Nephron (organoid): ENCODE data around the gene PKP1.
"Not testable (repeated sequence)": the region's sequence is repeated elsewhere in the genome, so short reads cannot be mapped to it uniquely, and the experiment has no call there.

Source experiments
- H3K27ac Mint-ChIP-seq, 3 experiments: 2 replicates each; pipeline ENCODE4 v1.8.0; 2020; ENCODE audit warnings: mixed read lengths in 3 of 3, mild to moderate bottlenecking in 2 of 3, moderate library complexity in 1 of 3
- H3K27me3 Mint-ChIP-seq: 2 replicates; pipeline ENCODE4 v1.8.0; 2021; ENCODE audit warnings: low read depth, mild to moderate bottlenecking, moderate library complexity, mixed read lengths
- H3K36me3 Mint-ChIP-seq: 2 replicates; pipeline ENCODE4 v1.8.0; 2020; ENCODE audit warnings: low read depth, mixed read lengths
- H3K4me1 Mint-ChIP-seq: 2 replicates; pipeline ENCODE4 v1.8.0; 2020; ENCODE audit warnings: mixed read lengths
- H3K4me3 Mint-ChIP-seq, 3 experiments: 2 replicates each; pipeline ENCODE4 v1.8.0; 2020; ENCODE audit warnings: mild to moderate bottlenecking in 3 of 3, mixed read lengths in 3 of 3, moderate library complexity in 2 of 3
- H3K9me3 Mint-ChIP-seq: 2 replicates; pipeline ENCODE4 v1.8.0; 2020; ENCODE audit warnings: mixed read lengths
- CTCF ChIP-seq, 3 experiments: fragments of 200-600 bp; sonication (generic); IDR thresholded peaks; one replicate each; pipeline ENCODE4 v1.5.0; 2021; ENCODE audit warnings: antibody characterized with exemption in 3 of 3; ENCODE audit not compliant: unreplicated experiment in 3 of 3

The PKP1 gene

GRCh38 chr1:201282931-201283829 is at the start of gene PKP1:
Gene PKP1 (plus strand): TSS chr1:201283506. CDS start chr1:201283703, 197 bp downstream.
- Mint-ChIP-seq H3K27me3 (peaks cover 56% of the 10 kb centered on the region), H3K9me3 (no peaks in the 10 kb centered on the region), H3K27ac (no peak within 1 kb of the TSS), H3K4me3 (peak within 1 kb of the TSS in 1 of 3 experiments; percentile 61), H3K4me1 (peaks cover 26% of the 10 kb centered on the region), H3K36me3 (no peaks in the 10 kb centered on the region)
- no peak for TF ChIP-seq CTCF (IDR thresholded peaks at IDR 0.05; ENCODE audit: unreplicated experiment in 3 of 3)

GRCh38 chr1:201239646-201240045 is 43.7 kb upstream of the PKP1 start:
- not testable (repeated sequence) for H3K36me3 Mint-ChIP-seq, H3K27me3 Mint-ChIP-seq, H3K4me3 Mint-ChIP-seq, H3K27ac Mint-ChIP-seq, H3K4me1 Mint-ChIP-seq
- H3K9me3 Mint-ChIP-seq, result peaks cover 25% of the 10 kb centered on the region

- H3K27me3 Mint-ChIP-seq, result no peaks in the 10 kb centered on the region
- peaks cover 25% of the 10 kb centered on the region for H3K9me3 Mint-ChIP-seq
- no peak for TF ChIP-seq CTCF (IDR thresholded peaks at IDR 0.05; ENCODE audit: unreplicated experiment in 3 of 3)
- H3K4me3 Mint-ChIP-seq, result no peak overlapping the region
- no peak overlapping the region for H3K27ac Mint-ChIP-seq
- no peaks in the 10 kb centered on the region for H3K4me1 Mint-ChIP-seq
- no peaks in the 10 kb centered on the region for H3K36me3 Mint-ChIP-seq
These were observed 43.1 kb upstream of the PKP1 start for GRCh38 chr1:201240171-201240570.

- peaks cover 22% of the 10 kb centered on the region for H3K9me3 Mint-ChIP-seq
- no peak for TF ChIP-seq CTCF (IDR thresholded peaks at IDR 0.05; ENCODE audit: unreplicated experiment in 3 of 3)
- no peak overlapping the region for H3K4me3 Mint-ChIP-seq
- H3K27ac Mint-ChIP-seq, result no peak overlapping the region
- no peaks in the 10 kb centered on the region for H3K4me1 Mint-ChIP-seq
- no peaks in the 10 kb centered on the region for H3K36me3 Mint-ChIP-seq
- H3K27me3 Mint-ChIP-seq, result no peaks in the 10 kb centered on the region
These were observed 41.6 kb upstream of the PKP1 start for GRCh38 chr1:201241736-201242135.

GRCh38 chr1:201245082-201245481 is 38.2 kb upstream of the PKP1 start:
- Mint-ChIP-seq H3K4me3 (no peak overlapping the region), H3K36me3 (no peaks in the 10 kb centered on the region), H3K27me3 (peaks cover 1% of the 10 kb centered on the region), H3K27ac (no peak overlapping the region), H3K4me1 (no peaks in the 10 kb centered on the region), H3K9me3 (peaks cover 15% of the 10 kb centered on the region)
- no peak for TF ChIP-seq CTCF (IDR thresholded peaks at IDR 0.05; ENCODE audit: unreplicated experiment in 3 of 3)

GRCh38 chr1:201248721-201249559 is 34.4 kb upstream of the PKP1 start:
- Mint-ChIP-seq H3K27me3 (peaks cover 4% of the 10 kb centered on the region), H3K4me3 (no peak overlapping the region), H3K27ac (no peak overlapping the region), H3K9me3 (no peaks in the 10 kb centered on the region), H3K36me3 (no peaks in the 10 kb centered on the region), H3K4me1 (peaks cover 7% of the 10 kb centered on the region)
- no peak for TF ChIP-seq CTCF (IDR thresholded peaks at IDR 0.05; ENCODE audit: unreplicated experiment in 3 of 3)
